Lower lobe of right lung (tissue), 2 donors: Measurements from ENCODE around the gene PROK1. TPM values are rescaled to one million over a fixed set of nuclear protein-coding genes. Genes with fewer than 3 reads are reported as not detected.

Experiments
- ATAC-seq, 2 donors: fragments of 200-7000 bp; cut with Tn5 transposase; one replicate each; pipeline ENCODE4 v1.9.1; 2020 to 2022; ENCODE audit warnings: mild to moderate bottlenecking in 2 of 2, moderate library complexity in 2 of 2
- DNase-seq: peaks from one replicate; pipeline ENCODE4 v3.0.0-alpha.2; 2020
- H3K27ac ChIP-seq: fragments of 200-600 bp; one replicate; pipeline ENCODE4 v1.8.0; 2022
- H3K27me3 ChIP-seq: fragments of 200-600 bp; one replicate; pipeline ENCODE4 v1.8.0; 2022; ENCODE audit warnings: low read depth
- H3K36me3 ChIP-seq: fragments of 200-600 bp; one replicate; pipeline ENCODE4 v1.8.0; 2022; ENCODE audit warnings: mild to moderate bottlenecking
- H3K4me1 ChIP-seq: fragments of 200-600 bp; one replicate; pipeline ENCODE4 v1.8.0; 2022
- H3K4me3 ChIP-seq: fragments of 200-600 bp; one replicate; pipeline ENCODE4 v1.8.0; 2022; ENCODE audit warnings: mild to moderate bottlenecking
- H3K9me3 ChIP-seq: fragments of 200-600 bp; one replicate; pipeline ENCODE4 v1.8.0; 2022
- CTCF ChIP-seq: fragments of 200-600 bp; IDR thresholded peaks from one replicate; pipeline ENCODE4 v1.8.0; 2022; ENCODE audit warnings: antibody characterized with exemption, mild to moderate bottlenecking
- intact Hi-C: fragments of 100-400 bp; cut with DNase I; formaldehyde crosslinking; loops from one replicate; pipeline ENCODE4 v1.11.0; 2022
- total RNA-seq: library from RNA; stranded (reverse); fragmentation: NEBNext Ultra II Directional; extraction: Animal tissue kit (Norgen Biotek cat#: 25700); gene quantifications from one replicate; pipeline ENCODE4 v1.2.1, GENCODE V29; 2021
- donor health status: DM: no; HTN: yes; CAD: no; lungs with severe emphysema.

PROK1 gene
- total RNA-seq, 1 donor from 2014 or later = not detected

- peaks cover 7% of the 10 kb centered on the region for H3K4me1 ChIP-seq
- TF ChIP-seq CTCF = no peak
- H3K36me3 ChIP-seq = no peaks in the 10 kb centered on the region
- DNase-seq (no peak), ATAC-seq (peak; percentile 71 to 83)
- H3K9me3 ChIP-seq = no peaks in the 10 kb centered on the region
- H3K4me3 ChIP-seq = no peak overlapping the region
- intact Hi-C loops = no loop called here
- no peaks in the 10 kb centered on the region for H3K27me3 ChIP-seq
- H3K27ac ChIP-seq = no peak overlapping the region
These were observed 29.8 kb upstream of the PROK1 start for GRCh38 chr1:110420874-110421793.

- intact Hi-C loops = no loop called here
- no peak overlapping the region for H3K27ac ChIP-seq
- DNase-seq = no peak
- peak; percentile 18 to 43 for ATAC-seq
- no peak overlapping the region for H3K4me3 ChIP-seq
- no peaks in the 10 kb centered on the region for H3K27me3 ChIP-seq
- peaks cover 7% of the 10 kb centered on the region for H3K4me1 ChIP-seq
- TF ChIP-seq CTCF = no peak
- no peaks in the 10 kb centered on the region for H3K36me3 ChIP-seq
- no peaks in the 10 kb centered on the region for H3K9me3 ChIP-seq
These were observed 26.0 kb upstream of the PROK1 start for GRCh38 chr1:110424699-110425611.

GRCh38 chr1:110425612-110426152 lies 25.3 kb upstream of the PROK1 start:
- intact Hi-C loops = no loop called here
- no peaks in the 10 kb centered on the region for H3K9me3 ChIP-seq
- TF ChIP-seq CTCF = no peak
- DNase-seq (no peak), ATAC-seq (no peak)
- peaks cover 7% of the 10 kb centered on the region for H3K4me1 ChIP-seq
- H3K36me3 ChIP-seq = no peaks in the 10 kb centered on the region
- no peak overlapping the region for H3K4me3 ChIP-seq
- no peak overlapping the region for H3K27ac ChIP-seq
- H3K27me3 ChIP-seq = no peaks in the 10 kb centered on the region

GRCh38 chr1:110426854-110427253 lies 24.1 kb upstream of the PROK1 start:
- Histone ChIP-seq H3K4me1 (peaks cover 7% of the 10 kb centered on the region), H3K9me3 (no peaks in the 10 kb centered on the region), H3K27ac (no peak overlapping the region), H3K27me3 (no peaks in the 10 kb centered on the region), H3K36me3 (no peaks in the 10 kb centered on the region), H3K4me3 (no peak overlapping the region)
- no peak for DNase-seq
- no peak for ATAC-seq
- intact Hi-C loops = no loop called here
- TF ChIP-seq CTCF = no peak

- Histone ChIP-seq H3K27ac (no peak overlapping the region), H3K27me3 (no peaks in the 10 kb centered on the region), H3K4me1 (peaks cover 14% of the 10 kb centered on the region), H3K36me3 (no peaks in the 10 kb centered on the region), H3K4me3 (no peak overlapping the region), H3K9me3 (no peaks in the 10 kb centered on the region)
- DNase-seq = no peak
- TF ChIP-seq CTCF = no peak
- ATAC-seq = no peak
- intact Hi-C loops = no loop called here
These were observed 22.0 kb upstream of the PROK1 start for GRCh38 chr1:110428946-110429345.
